HUES48 (cell line): ENCODE data around the gene AP1M2.
"Not testable (repeated sequence)": the region's sequence is repeated elsewhere in the genome, so short reads cannot be mapped to it uniquely, and the experiment has no call there.

ENCODE experiments used
- H3K27ac ChIP-seq: one replicate; pipeline ENCODE4 v1.7.0; 2013; ENCODE audit warnings: low read depth, low read length, inconsistent platforms
- H3K27me3 ChIP-seq: 2 replicates; pipeline ENCODE4 v1.6.1; 2013; ENCODE audit warnings: mild to moderate bottlenecking, low read length; ENCODE audit not compliant: control insufficient read depth, insufficient read depth
- H3K36me3 ChIP-seq: 2 replicates; pipeline ENCODE4 v1.6.1; 2013; ENCODE audit warnings: low read length; ENCODE audit not compliant: control insufficient read depth, insufficient read depth
- H3K4me1 ChIP-seq: 2 replicates; pipeline ENCODE4 v1.6.1; 2013; ENCODE audit warnings: mild to moderate bottlenecking, low read length; ENCODE audit not compliant: control insufficient read depth, insufficient read depth
- H3K4me3 ChIP-seq: 2 replicates; pipeline ENCODE4 v1.5.1; 2013; ENCODE audit warnings: mild to moderate bottlenecking, low read depth, low read length
- H3K9ac ChIP-seq: 2 replicates; pipeline ENCODE4 v1.6.1; 2013; ENCODE audit warnings: mild to moderate bottlenecking, low read depth, low read length, moderate library complexity
- H3K9me3 ChIP-seq: 2 replicates; pipeline ENCODE4 v1.6.1; 2013; ENCODE audit warnings: low read length; ENCODE audit not compliant: control insufficient read depth, insufficient read depth

The AP1M2 gene

DNA sequence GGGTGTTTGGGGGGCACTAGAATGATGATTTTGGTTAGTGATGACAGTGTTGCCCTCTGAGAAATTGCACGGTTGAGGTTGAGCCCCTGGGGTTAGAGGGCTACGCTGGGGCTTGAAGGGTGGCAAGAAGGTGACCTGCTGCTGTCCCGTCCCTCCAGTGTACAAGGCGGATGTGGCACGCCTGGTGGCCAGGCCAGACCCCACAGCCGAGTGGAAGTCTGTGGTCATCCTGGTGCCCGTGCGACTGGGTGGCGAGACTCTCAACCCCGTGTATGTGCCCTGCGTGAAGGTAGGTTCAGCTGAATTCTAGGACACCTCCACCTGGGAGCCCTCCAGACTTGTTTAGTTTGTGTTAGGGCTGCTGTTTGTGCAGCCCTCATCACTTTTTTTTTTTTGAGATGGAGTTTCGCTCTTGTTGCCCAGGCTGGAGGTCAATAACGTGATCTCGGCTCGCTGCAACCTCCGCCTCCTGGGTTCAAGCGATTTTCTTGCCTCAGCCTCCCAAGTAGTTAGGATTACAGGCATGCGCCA lies 38.3 kb downstream of the AP1M2 start:
- Histone ChIP-seq H3K4me3 (no peak overlapping the region), H3K4me1 (no peaks in the 10 kb centered on the region), H3K36me3 (peaks cover 49% of the 10 kb centered on the region), H3K9me3 (no peaks in the 10 kb centered on the region), H3K9ac (no peak overlapping the region), H3K27ac (no peak overlapping the region), H3K27me3 (no peaks in the 10 kb centered on the region)

DNA sequence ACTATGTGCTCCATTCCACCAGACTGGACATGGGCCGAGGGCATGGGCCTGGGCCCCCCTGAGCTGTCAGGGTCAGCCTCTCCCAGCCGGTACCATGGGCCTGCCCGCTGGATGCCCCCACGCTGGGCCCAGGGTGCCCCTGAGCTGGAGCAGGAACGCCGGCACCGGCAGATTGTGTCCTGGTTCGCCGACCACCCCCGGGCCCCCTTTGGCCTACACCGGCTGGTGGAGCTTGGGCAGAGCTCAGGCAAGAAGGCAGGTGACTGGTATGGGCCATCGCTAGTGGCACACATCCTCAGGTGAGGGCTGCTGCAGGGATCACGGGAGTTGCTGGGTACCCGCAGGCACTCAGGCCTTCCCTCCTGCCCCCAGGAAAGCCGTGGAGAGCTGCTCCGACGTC lies 40.3 kb downstream of the AP1M2 start:
- Histone ChIP-seq H3K36me3 (peaks cover 31% of the 10 kb centered on the region), H3K4me3 (no peak overlapping the region), H3K4me1 (no peaks in the 10 kb centered on the region), H3K9me3 (no peaks in the 10 kb centered on the region), H3K9ac (no peak overlapping the region), H3K27me3 (no peaks in the 10 kb centered on the region), H3K27ac (no peak overlapping the region)

DNA sequence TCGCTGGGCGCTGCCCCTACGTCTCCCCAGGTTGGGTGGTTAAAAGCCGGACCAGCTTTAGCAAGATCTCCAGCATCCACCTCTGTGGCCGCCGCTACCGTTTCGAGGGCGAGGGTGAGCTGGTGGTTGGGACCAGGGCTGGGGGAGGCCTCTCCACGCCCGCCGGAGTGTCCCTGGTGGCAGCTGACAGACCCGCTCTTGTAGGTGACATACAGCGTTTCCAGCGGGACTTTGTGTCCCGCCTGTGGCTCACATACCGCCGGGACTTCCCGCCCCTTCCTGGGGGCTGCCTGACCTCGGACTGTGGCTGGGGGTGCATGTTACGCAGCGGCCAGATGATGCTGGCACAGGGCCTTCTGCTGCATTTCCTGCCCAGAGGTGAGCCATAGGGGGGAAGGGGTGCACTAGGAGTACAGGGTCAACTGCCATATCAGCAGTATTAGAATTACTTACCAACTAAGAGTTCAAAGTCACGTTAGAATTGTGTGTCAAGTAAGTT lies 42.3 kb downstream of the AP1M2 start:
- no peak overlapping the region for H3K27ac ChIP-seq
- H3K4me1 ChIP-seq: no peaks in the 10 kb centered on the region
- peaks cover 24% of the 10 kb centered on the region for H3K36me3 ChIP-seq
- no peaks in the 10 kb centered on the region for H3K27me3 ChIP-seq
- H3K9me3 ChIP-seq: no peaks in the 10 kb centered on the region
- H3K4me3 ChIP-seq: peak overlapping the region; percentile 90
- peak overlapping the region; percentile 83; the same call in 1 of the 2 replicates for H3K9ac ChIP-seq

DNA sequence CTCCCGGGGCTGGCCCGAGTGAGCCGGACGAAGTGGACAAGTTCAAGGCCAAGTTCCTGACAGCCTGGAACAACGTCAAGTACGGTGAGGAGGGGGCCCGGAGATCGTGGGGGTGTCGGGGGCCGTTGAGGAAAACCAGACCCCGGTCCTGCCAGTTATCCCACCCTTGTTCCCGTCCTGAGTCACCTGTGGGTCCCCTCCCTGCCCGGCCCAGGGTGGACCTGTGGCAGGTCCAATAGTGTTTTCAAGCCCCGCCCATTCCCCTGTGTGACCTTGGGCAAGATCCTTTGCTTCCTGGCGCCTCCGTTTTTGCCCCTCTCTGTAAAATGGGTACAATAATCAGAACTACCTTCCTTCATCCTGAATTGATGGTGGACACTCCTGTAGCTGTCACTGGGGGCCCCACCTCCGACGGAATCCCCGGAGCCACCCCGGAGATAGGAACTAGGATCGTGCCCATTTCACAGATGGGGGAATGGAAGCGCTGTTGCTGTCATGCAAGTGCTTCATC lies 42.8 kb downstream of the AP1M2 start:
- H3K9me3 ChIP-seq: no peaks in the 10 kb centered on the region
- H3K27me3 ChIP-seq: no peaks in the 10 kb centered on the region
- peaks cover 21% of the 10 kb centered on the region for H3K36me3 ChIP-seq
- peak overlapping the region; percentile 72 for H3K27ac ChIP-seq
- peak overlapping the region; percentile 90 for H3K4me3 ChIP-seq
- no peaks in the 10 kb centered on the region for H3K4me1 ChIP-seq
- peak overlapping the region; percentile 83; the same call in 1 of the 2 replicates for H3K9ac ChIP-seq

DNA sequence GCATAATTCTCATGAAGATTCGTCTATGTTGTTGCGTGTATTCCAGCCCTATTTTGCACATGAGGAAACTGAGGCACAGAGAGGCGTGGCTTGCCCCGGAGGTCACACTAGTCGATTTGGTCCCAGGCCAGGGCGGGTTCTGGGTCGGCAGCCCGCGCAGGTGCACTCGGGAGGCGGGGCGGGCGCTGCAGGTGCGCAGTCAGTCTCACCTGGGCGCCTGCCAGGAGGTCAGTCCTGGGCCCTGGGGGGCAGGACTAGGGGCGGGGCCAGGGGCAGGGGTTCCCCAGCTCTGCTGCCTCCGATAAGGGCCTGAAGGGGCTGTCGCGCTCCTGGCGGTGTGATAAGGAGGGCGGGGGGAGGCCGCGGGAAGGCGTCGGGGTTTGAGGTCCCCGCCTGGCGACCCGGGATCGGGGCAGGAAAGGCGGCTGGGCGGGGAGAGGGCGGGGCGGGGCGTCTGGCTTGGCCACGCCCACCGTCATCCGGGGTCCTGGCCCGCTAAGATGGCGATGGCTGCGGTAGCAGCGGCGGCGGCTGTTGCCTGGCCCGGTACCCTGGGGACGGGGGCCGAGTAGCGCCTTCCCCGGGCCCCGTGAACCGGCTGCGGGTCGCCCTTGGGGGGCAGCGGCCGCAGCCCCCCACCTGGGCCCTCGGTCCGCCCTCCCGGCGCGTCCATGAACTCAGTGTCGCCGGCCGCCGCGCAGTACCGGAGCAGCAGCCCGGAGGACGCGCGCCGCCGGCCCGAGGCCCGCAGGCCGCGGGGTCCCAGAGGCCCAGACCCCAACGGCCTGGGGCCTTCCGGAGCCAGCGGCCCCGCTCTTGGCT lies 43.5 kb downstream of the AP1M2 start, which contains the start of gene ATG4D:
Gene ATG4D (plus strand): TSS at position 485 of the 822 bp plus-strand sequence. CDS start 187 bp downstream, at position 672.
- H3K27me3 ChIP-seq: no peaks in the 10 kb centered on the region
- H3K9me3 ChIP-seq: no peaks in the 10 kb centered on the region
- H3K27ac ChIP-seq: peak within 1 kb of the TSS; percentile 72
- H3K4me1 ChIP-seq: no peaks in the 10 kb centered on the region
- H3K4me3 ChIP-seq: peak within 1 kb of the TSS; percentile 90
- peaks cover 17% of the 10 kb centered on the region for H3K36me3 ChIP-seq
- H3K9ac ChIP-seq: peak within 1 kb of the TSS; percentile 83; the same call in 1 of the 2 replicates

DNA sequence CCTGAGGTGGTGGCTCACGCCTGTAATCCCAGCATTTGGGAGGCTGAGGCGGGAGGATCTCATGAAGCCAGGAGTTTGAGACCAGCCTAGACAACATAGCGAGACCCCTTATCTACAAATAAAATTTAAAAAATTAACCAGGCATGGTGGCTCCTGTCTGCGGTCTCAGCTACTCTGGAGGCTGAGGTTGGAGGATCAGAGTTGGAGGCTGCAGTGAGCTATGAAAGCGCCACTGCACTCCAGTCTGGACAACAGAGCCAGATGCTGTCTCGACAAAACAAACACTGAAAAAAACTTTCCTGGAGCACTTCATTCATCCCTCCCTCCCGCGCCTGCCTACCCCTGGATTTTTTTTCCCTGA lies 44.1 kb downstream of the AP1M2 start:
- H3K9ac ChIP-seq: no peak overlapping the region
- H3K36me3 ChIP-seq: peaks cover 12% of the 10 kb centered on the region
- H3K4me3 ChIP-seq: peak overlapping the region; percentile 90

DNA sequence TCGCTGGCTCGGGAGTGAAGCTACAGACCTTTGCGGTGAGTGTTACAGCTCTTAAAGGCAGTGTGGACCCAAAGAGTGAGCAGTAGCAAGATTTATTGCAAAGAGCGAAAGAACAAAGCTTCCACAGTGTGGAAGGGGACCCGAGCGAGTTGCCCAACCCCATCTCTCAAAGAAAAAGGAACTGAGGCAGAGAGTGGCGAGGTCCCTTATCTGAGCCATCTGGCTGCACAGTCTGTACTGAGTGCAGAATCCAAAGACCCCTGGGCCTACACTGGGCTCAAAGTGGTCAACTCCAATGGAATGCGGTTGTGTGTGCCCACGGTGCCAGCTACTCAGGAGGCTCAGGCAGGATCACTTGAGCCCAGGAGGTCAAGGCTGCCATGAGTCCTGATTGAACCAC lies 48.1 kb downstream of the AP1M2 start:
- H3K4me1 ChIP-seq, H3K9ac ChIP-seq, H3K27ac ChIP-seq, H3K36me3 ChIP-seq, H3K27me3 ChIP-seq, H3K4me3 ChIP-seq, H3K9me3 ChIP-seq: not testable (repeated sequence)

More for the DNA sequence above, 44.1 kb downstream of the AP1M2 start:
- no peaks in the 10 kb centered on the region for H3K9me3 ChIP-seq
- H3K4me1 ChIP-seq: no peaks in the 10 kb centered on the region
- H3K27me3 ChIP-seq: no peaks in the 10 kb centered on the region
- no peak overlapping the region for H3K27ac ChIP-seq

DNA sequence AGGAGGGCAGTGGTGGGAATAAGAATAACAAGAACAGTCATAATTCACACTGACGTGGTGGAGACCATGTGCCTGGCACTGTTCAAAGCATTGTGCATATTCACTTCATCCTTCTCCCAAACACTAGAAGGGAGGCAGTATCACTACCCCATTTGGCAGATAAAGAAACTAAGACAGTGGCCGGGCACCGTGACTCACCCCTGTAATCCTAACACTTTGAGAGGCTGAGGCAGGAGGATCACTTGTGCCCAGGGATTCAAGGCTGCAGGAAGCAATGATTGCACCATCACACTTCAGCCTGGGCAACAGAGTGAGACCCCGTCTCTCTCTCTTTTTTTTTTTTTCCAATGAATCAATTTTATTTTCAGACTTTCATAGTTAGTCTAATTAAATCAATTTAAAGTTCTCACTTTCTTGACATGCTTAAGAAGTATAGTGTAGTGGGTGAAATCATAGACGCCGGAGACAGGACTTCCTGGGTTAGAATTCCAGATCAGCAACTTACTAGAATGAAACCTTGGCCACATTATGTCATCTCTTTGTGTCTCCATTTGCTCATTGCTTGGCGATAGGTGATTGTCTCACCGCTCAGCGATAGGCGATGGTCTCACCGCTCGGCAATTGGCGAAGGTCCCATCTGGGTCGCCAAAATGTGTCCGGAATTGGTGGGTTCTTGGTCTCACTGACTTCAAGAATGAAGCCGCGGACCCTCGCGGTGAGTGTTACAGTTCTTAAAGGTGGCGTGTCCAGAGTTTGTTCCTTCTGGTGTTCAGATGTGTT lies 48.7 kb downstream of the AP1M2 start:
- Histone ChIP-seq H3K27me3 (no peaks in the 10 kb centered on the region), H3K9me3 (no peaks in the 10 kb centered on the region), H3K36me3 (no peaks in the 10 kb centered on the region), H3K27ac (no peak overlapping the region), H3K4me1 (no peaks in the 10 kb centered on the region), H3K4me3 (no peak overlapping the region), H3K9ac (no peak overlapping the region)

DNA sequence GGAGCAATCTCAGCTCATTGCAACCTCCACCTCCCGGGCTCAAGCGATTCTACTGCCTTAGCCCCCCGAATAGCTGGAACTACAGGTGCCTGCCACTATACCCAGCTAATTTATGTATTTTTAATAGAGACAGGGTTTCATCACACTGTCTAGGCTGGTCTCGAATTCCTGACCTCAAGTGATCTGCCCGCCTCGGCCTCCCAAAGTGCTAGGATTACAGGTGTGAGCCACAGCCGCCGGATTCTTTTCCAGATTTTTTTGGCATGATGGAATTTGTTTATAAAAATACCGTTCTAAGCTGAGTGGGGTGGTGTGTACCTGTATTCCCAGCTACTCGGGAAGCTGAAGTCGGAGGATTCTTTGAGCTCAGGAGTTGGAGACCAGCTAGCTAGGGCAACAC lies 49.4 kb downstream of the AP1M2 start:
- Histone ChIP-seq H3K4me3 (no peak overlapping the region), H3K27me3 (no peaks in the 10 kb centered on the region), H3K9ac (no peak overlapping the region), H3K27ac (no peak overlapping the region), H3K36me3 (no peaks in the 10 kb centered on the region), H3K4me1 (no peaks in the 10 kb centered on the region), H3K9me3 (no peaks in the 10 kb centered on the region)

DNA sequence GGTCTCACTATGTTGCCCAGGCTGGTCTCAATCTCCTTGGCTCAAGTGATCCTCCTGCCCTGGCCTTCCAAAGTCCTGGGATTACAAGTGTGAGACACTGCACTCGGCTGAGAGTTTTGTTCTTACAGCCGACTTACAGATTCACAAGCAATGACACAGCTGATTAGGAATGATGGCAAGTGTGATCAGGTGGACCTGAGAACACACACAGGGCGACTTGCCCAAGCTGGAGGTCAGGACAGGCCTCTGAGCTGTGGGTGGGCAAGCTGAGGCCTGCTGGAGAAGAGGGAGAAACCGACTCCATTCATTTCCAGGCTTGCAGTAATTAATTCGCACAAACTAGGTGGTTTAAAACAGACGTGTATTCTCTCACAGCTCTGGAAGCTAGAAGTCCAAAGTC lies 51.5 kb downstream of the AP1M2 start:
- no peaks in the 10 kb centered on the region for H3K36me3 ChIP-seq
- no peaks in the 10 kb centered on the region for H3K9me3 ChIP-seq
- H3K27ac ChIP-seq: no peak overlapping the region
- H3K9ac ChIP-seq: no peak overlapping the region
- H3K27me3 ChIP-seq: no peaks in the 10 kb centered on the region
- H3K4me3 ChIP-seq: no peak overlapping the region
- no peaks in the 10 kb centered on the region for H3K4me1 ChIP-seq
